CD4-positive, CD25-positive, alpha-beta regulatory T cell (primary cell): Measurements from ENCODE around the gene GAPVD1. TPM values are rescaled to one million over a fixed set of nuclear protein-coding genes. Genes with fewer than 3 reads are reported as not detected.
"Not testable (repeated sequence)": the region's sequence is repeated elsewhere in the genome, so short reads cannot be mapped to it uniquely, and the experiment has no call there.

Experiments used
- ATAC-seq, 2 donors: fragments of 150-1000 bp; cut with Tn5 transposase; one replicate each; pipeline ENCODE4 v1.10.0; 2021; ENCODE audit warnings: low read depth in 2 of 2, moderate number of reproducible peaks in 2 of 2, moderate library complexity in 1 of 2
- DNase-seq, 3 donors: peaks; one replicate each; pipeline versions ENCODE4 v3.0.0 to v3.0.0-alpha.2; 2012 to 2022; ENCODE audit warnings: mixed read lengths in 1 of 3
- H3K27ac ChIP-seq: one replicate; pipeline ENCODE4 v1.7.0; 2013; ENCODE audit warnings: mild to moderate bottlenecking, low read length; ENCODE audit not compliant: insufficient read depth, poor library complexity, severe bottlenecking
- H3K27me3 ChIP-seq: one replicate; pipeline ENCODE4 v1.7.0; 2013; ENCODE audit warnings: low read length; ENCODE audit not compliant: control insufficient read depth, insufficient read depth
- H3K36me3 ChIP-seq: one replicate; pipeline ENCODE4 v1.7.0; 2013; ENCODE audit warnings: mild to moderate bottlenecking, low read length, moderate library complexity; ENCODE audit not compliant: control insufficient read depth, insufficient read depth
- H3K4me1 ChIP-seq: 2 replicates; pipeline ENCODE4 v1.7.0; 2013; ENCODE audit warnings: mild to moderate bottlenecking, low read length; ENCODE audit not compliant: insufficient read depth, control insufficient read depth, poor library complexity, severe bottlenecking
- H3K4me3 ChIP-seq: one replicate; pipeline ENCODE4 v1.7.0; 2013; ENCODE audit warnings: low read depth, mild to moderate bottlenecking, low read length, moderate library complexity
- H3K9me3 ChIP-seq, 2 experiments: 1 replicate in 1 of 2; 2 replicates in 1 of 2; pipeline ENCODE4 v1.7.0; 2013; ENCODE audit warnings: low read length in 2 of 2, mild to moderate bottlenecking in 1 of 2, moderate library complexity in 1 of 2; ENCODE audit not compliant: control insufficient read depth in 2 of 2
- H3K27ac Mint-ChIP-seq, 3 donors: one replicate each; pipeline ENCODE4 v1.8.0; 2020 to 2022; ENCODE audit warnings: mild to moderate bottlenecking in 3 of 3, mixed read lengths in 3 of 3, moderate library complexity in 2 of 3
- H3K27me3 Mint-ChIP-seq: one replicate; pipeline ENCODE4 v1.8.0; 2022; ENCODE audit warnings: mild to moderate bottlenecking, mixed read lengths
- H3K36me3 Mint-ChIP-seq: one replicate; pipeline ENCODE4 v1.8.0; 2020; ENCODE audit warnings: mixed read lengths
- H3K4me1 Mint-ChIP-seq, 4 donors: one replicate each; pipeline ENCODE4 v1.8.0; 2020 to 2022; ENCODE audit warnings: mixed read lengths in 4 of 4, mild to moderate bottlenecking in 1 of 4
- H3K4me3 Mint-ChIP-seq, 4 donors: one replicate each; pipeline ENCODE4 v1.8.0; 2020 to 2022; ENCODE audit warnings: mild to moderate bottlenecking in 4 of 4, mixed read lengths in 4 of 4, moderate library complexity in 3 of 4
- H3K9me3 Mint-ChIP-seq, 7 donors: one replicate each; pipeline ENCODE4 v1.8.0; 2020 to 2022; ENCODE audit warnings: mixed read lengths in 7 of 7, mild to moderate bottlenecking in 3 of 7, moderate library complexity in 2 of 7
- polyA plus RNA-seq, 4 donors: library from polyadenylated mRNA; unstranded; fragments of 300-500 nt; fragmentation: Illumina TruSeq; gene quantifications; one replicate each; pipeline ENCODE4 v1.2.3, GENCODE V29; 2021
- total RNA-seq: library from RNA; stranded (reverse); gene quantifications from one replicate; pipeline ENCODE4 v1.2.3, GENCODE V29; 2022

Gene GAPVD1
- total and polyA plus RNA-seq, 5 donors from 2014 or later, result 34.0 to 65.4 (median 35.5) TPM

DNA sequence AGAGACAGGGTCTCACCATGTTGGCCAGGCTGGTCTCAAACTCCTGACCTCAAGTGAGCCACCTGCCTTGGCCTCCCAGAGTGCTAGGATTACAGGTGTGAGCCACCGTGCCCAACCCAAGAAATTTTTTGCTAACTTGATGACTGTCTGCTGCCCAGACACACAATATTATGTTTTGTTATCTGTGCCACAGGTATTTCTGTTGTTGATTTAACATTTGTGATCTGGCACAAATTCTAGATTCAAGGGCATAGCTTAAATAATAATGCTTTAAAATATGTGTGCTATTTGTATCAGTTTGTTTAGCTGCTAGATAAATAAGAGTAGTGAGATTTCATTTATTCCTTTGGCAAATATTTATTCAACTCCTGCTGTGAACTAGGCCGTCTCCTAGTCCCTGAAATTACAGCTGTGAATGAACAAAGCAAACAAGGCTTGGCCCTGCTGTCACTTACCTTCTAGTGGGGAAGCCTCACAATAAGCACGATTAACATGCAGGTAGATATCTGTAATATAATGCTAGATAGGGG, 35.3 kb downstream of the GAPVD1 start:
- Mint-ChIP-seq H3K27ac (peak overlapping the region in 1 of 3 donors; percentile 5), H3K4me3 (no peak overlapping the region), H3K9me3 (no peaks in the 10 kb centered on the region), H3K4me1 (peaks cover 8 to 18% (median 16%) of the 10 kb centered on the region in 4 donors), H3K27me3 (no peaks in the 10 kb centered on the region), H3K36me3 (peaks cover 9% of the 10 kb centered on the region)
- no peaks in the 10 kb centered on the region for H3K27me3 ChIP-seq
- no peaks in the 10 kb centered on the region for H3K9me3 ChIP-seq
- peaks cover 4% of the 10 kb centered on the region for H3K4me1 ChIP-seq
- no peak for DNase-seq
- peaks cover 11% of the 10 kb centered on the region for H3K36me3 ChIP-seq
- no peak for ATAC-seq
- H3K4me3 ChIP-seq, result no peak overlapping the region
- H3K27ac ChIP-seq, result no peak overlapping the region

DNA sequence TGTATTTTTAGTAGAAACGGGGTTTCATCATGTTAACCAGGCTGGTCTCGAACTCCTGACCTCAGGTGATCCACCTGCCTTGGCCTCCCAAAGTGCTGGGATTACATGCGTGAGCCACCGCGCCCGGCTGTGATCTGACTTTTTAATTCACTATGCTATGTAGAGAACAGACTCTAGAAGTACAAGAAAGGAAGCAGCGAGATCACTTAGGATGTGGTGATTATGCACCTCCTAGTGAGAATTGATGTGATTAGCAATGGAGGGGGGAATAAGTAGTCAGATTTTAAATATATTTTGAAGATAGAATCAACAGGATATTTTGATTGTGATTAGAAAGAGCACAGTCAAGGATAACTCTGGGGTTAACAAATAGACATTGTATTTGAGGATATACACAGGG, 36.3 kb downstream of the GAPVD1 start:
- Mint-ChIP-seq H3K9me3 (no peaks in the 10 kb centered on the region), H3K27ac (peak overlapping the region in 2 of 3 donors; percentile 31 to 43), H3K36me3 (peaks cover 18% of the 10 kb centered on the region), H3K27me3 (no peaks in the 10 kb centered on the region), H3K4me3 (no peak overlapping the region), H3K4me1 (peaks cover 8 to 18% (median 16%) of the 10 kb centered on the region in 4 donors)
- H3K27me3 ChIP-seq, result no peaks in the 10 kb centered on the region
- no peak overlapping the region for H3K27ac ChIP-seq
- H3K9me3 ChIP-seq, result no peaks in the 10 kb centered on the region
- peak in 1 of 3 donors; percentile 20 for DNase-seq
- no peak for ATAC-seq
- peaks cover 4% of the 10 kb centered on the region for H3K4me1 ChIP-seq
- H3K4me3 ChIP-seq, result no peak overlapping the region
- H3K36me3 ChIP-seq, result peaks cover 18% of the 10 kb centered on the region

GRCh38 chr9:125302241-125302640, 40.6 kb downstream of the GAPVD1 start:
- H3K36me3 ChIP-seq, result peaks cover 36% of the 10 kb centered on the region
- H3K4me3 Mint-ChIP-seq, result no peak overlapping the region
- H3K4me1 Mint-ChIP-seq, result peaks cover 2 to 9% (median 7%) of the 10 kb centered on the region in 4 donors
- no peaks in the 10 kb centered on the region for H3K27me3 ChIP-seq
- H3K27me3 Mint-ChIP-seq, result no peaks in the 10 kb centered on the region
- no peak overlapping the region for H3K27ac Mint-ChIP-seq
- no peak overlapping the region for H3K4me3 ChIP-seq
- peaks cover 26% of the 10 kb centered on the region for H3K36me3 Mint-ChIP-seq
- DNase-seq, result no peak
- no peaks in the 10 kb centered on the region for H3K9me3 Mint-ChIP-seq
- no peaks in the 10 kb centered on the region for H3K4me1 ChIP-seq
- no peak overlapping the region for H3K27ac ChIP-seq
- H3K9me3 ChIP-seq, result no peaks in the 10 kb centered on the region
- ATAC-seq, result no peak

GRCh38 chr9:125304273-125304672, 42.6 kb downstream of the GAPVD1 start:
- Histone ChIP-seq H3K27ac (no peak overlapping the region), H3K9me3 (no peaks in the 10 kb centered on the region), H3K4me3 (no peak overlapping the region), H3K36me3 (peaks cover 52% of the 10 kb centered on the region), H3K27me3 (no peaks in the 10 kb centered on the region), H3K4me1 (no peaks in the 10 kb centered on the region)
- no peak overlapping the region for H3K4me3 Mint-ChIP-seq
- H3K9me3 Mint-ChIP-seq, result no peaks in the 10 kb centered on the region
- peaks cover 0 to 6% (median 0%) of the 10 kb centered on the region in 4 donors for H3K4me1 Mint-ChIP-seq
- ATAC-seq (no peak), DNase-seq (no peak)
- H3K36me3 Mint-ChIP-seq, result peaks cover 31% of the 10 kb centered on the region
- H3K27ac Mint-ChIP-seq, result no peak overlapping the region
- no peaks in the 10 kb centered on the region for H3K27me3 Mint-ChIP-seq

GRCh38 chr9:125312411-125312810, 50.8 kb downstream of the GAPVD1 start:
- peaks cover 0 to under 1% of the 10 kb centered on the region in 2 experiments for H3K9me3 ChIP-seq
- no peaks in the 10 kb centered on the region for H3K27me3 Mint-ChIP-seq
- no peak overlapping the region for H3K27ac Mint-ChIP-seq
- peaks cover 66% of the 10 kb centered on the region for H3K36me3 ChIP-seq
- H3K27me3 ChIP-seq, result no peaks in the 10 kb centered on the region
- peaks cover 56% of the 10 kb centered on the region for H3K36me3 Mint-ChIP-seq
- H3K4me3 ChIP-seq, result no peak overlapping the region
- peaks cover 0 to 5% (median 0%) of the 10 kb centered on the region in 7 donors for H3K9me3 Mint-ChIP-seq
- ATAC-seq, result no peak
- DNase-seq, result no peak
- no peaks in the 10 kb centered on the region for H3K4me1 ChIP-seq
- no peak overlapping the region for H3K27ac ChIP-seq
- peaks cover 0 to 3% (median 0%) of the 10 kb centered on the region in 4 donors for H3K4me1 Mint-ChIP-seq
- no peak overlapping the region for H3K4me3 Mint-ChIP-seq

GRCh38 chr9:125316359-125316758, 54.7 kb downstream of the GAPVD1 start:
- not testable (repeated sequence) for H3K9me3 ChIP-seq, H3K4me3 ChIP-seq, ATAC-seq, H3K27me3 ChIP-seq, H3K4me3 Mint-ChIP-seq, H3K4me1 ChIP-seq, H3K27me3 Mint-ChIP-seq, DNase-seq, H3K27ac Mint-ChIP-seq, H3K4me1 Mint-ChIP-seq, H3K27ac ChIP-seq
- Mint-ChIP-seq H3K9me3 (peaks cover 0 to 11% (median 0%) of the 10 kb centered on the region in 7 donors), H3K36me3 (peaks cover 51% of the 10 kb centered on the region)
- peaks cover 61% of the 10 kb centered on the region for H3K36me3 ChIP-seq

DNA sequence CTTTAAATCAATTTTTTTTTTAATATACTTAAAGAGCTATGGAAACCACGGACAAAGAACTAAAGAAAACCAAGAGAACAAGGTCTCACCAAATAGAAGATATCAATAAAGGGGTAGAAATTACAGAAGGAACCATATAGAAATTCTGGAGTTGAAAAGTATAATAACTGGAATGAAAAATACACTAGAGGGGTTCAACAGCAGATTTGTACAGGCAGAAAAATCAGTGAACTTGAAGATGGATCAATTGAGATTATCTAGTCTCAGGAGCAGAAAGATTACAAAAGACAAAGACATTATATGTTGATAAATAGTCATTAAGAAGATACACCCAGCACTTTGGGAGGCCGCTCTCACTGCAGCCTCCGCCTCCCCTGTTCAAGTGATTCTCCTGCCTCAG, 56.1 kb downstream of the GAPVD1 start:
- Mint-ChIP-seq H3K4me3 (no peak overlapping the region), H3K27me3 (no peaks in the 10 kb centered on the region), H3K36me3 (peaks cover 50% of the 10 kb centered on the region), H3K9me3 (peaks cover 0 to 11% (median 0%) of the 10 kb centered on the region in 7 donors), H3K4me1 (no peaks in the 10 kb centered on the region), H3K27ac (no peak overlapping the region)
- Histone ChIP-seq H3K27ac (no peak overlapping the region), H3K36me3 (peaks cover 56% of the 10 kb centered on the region), H3K4me1 (no peaks in the 10 kb centered on the region), H3K9me3 (peaks cover 6 to 9% of the 10 kb centered on the region in 2 experiments), H3K4me3 (no peak overlapping the region), H3K27me3 (no peaks in the 10 kb centered on the region)
- ATAC-seq (no peak), DNase-seq (no peak)

- Mint-ChIP-seq H3K9me3 (peaks cover 0 to 9% (median 0%) of the 10 kb centered on the region in 7 donors), H3K4me3 (no peak overlapping the region), H3K27me3 (no peaks in the 10 kb centered on the region), H3K4me1 (no peaks in the 10 kb centered on the region), H3K36me3 (peaks cover 34% of the 10 kb centered on the region), H3K27ac (no peak overlapping the region)
- H3K4me3 ChIP-seq, result no peak overlapping the region
- no peaks in the 10 kb centered on the region for H3K4me1 ChIP-seq
- no peak overlapping the region for H3K27ac ChIP-seq
- DNase-seq (no peak), ATAC-seq (no peak)
- peaks cover 49% of the 10 kb centered on the region for H3K36me3 ChIP-seq
- peaks cover 6 to 9% of the 10 kb centered on the region in 2 experiments for H3K9me3 ChIP-seq
- no peaks in the 10 kb centered on the region for H3K27me3 ChIP-seq
Observed at GRCh38 chr9:125321496-125321895, 59.9 kb downstream of the GAPVD1 start.
